Astrocyte (in vitro differentiated cells and primary cell): ENCODE results near the gene RASSF3.

Experiments
- EZH2 ChIP-seq: IDR thresholded peaks from 2 replicates; pipeline ENCODE4 v1.6.1; 2012; ENCODE audit warnings: mild to moderate bottlenecking, low read length, inconsistent platforms; ENCODE audit not compliant: insufficient read depth
- TF ChIP-seq, protein P1 (sequence below): IDR thresholded peaks from 2 replicates; pipeline ENCODE4 v1.5.1; 2011; ENCODE audit warnings: low read depth, mild to moderate bottlenecking, inconsistent platforms, low read length, moderate library complexity; ENCODE audit not compliant: insufficient read depth

- TF ChIP-seq, protein P1, sequence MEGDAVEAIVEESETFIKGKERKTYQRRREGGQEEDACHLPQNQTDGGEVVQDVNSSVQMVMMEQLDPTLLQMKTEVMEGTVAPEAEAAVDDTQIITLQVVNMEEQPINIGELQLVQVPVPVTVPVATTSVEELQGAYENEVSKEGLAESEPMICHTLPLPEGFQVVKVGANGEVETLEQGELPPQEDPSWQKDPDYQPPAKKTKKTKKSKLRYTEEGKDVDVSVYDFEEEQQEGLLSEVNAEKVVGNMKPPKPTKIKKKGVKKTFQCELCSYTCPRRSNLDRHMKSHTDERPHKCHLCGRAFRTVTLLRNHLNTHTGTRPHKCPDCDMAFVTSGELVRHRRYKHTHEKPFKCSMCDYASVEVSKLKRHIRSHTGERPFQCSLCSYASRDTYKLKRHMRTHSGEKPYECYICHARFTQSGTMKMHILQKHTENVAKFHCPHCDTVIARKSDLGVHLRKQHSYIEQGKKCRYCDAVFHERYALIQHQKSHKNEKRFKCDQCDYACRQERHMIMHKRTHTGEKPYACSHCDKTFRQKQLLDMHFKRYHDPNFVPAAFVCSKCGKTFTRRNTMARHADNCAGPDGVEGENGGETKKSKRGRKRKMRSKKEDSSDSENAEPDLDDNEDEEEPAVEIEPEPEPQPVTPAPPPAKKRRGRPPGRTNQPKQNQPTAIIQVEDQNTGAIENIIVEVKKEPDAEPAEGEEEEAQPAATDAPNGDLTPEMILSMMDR = no peak
- no peak for TF ChIP-seq EZH2
These were observed 72.4 kb downstream of the RASSF3 start for GRCh38 chr12:64682572-64683277.
